Femur (tissue), 1 donor: ENCODE measurements around the gene WASL.
A peak's percentile ranks its signal among the peaks of the same experiment; 100 is the strongest.
"Not testable (repeated sequence)": the region's sequence is repeated elsewhere in the genome, so short reads cannot be mapped to it uniquely, and the experiment has no call there.

Experiments
- DNase-seq: peaks from one replicate; pipeline ENCODE4 v3.0.0-alpha.2; 2017

The WASL gene

GRCh38 chr7:123768493-123768892 lies 19.7 kb upstream of the WASL start:
- no peak for DNase-seq

- DNase-seq, result no peak
Measured at GRCh38 chr7:123763191-123763661, 14.4 kb upstream of the WASL start.

GRCh38 chr7:123761729-123762128 lies 12.9 kb upstream of the WASL start:
- no peak for DNase-seq

- DNase-seq, result no peak
Measured at GRCh38 chr7:123757095-123757494, 8.3 kb upstream of the WASL start.

- no peak for DNase-seq
Measured at GRCh38 chr7:123755338-123755737, 6.5 kb upstream of the WASL start.

GRCh38 chr7:123754271-123754871 lies 5.6 kb upstream of the WASL start:
- DNase-seq, result no peak

GRCh38 chr7:123752534-123752933 lies 3.7 kb upstream of the WASL start:
- DNase-seq, result no peak

- no peak for DNase-seq
Measured at GRCh38 chr7:123751821-123752220, 3.0 kb upstream of the WASL start.

GRCh38 chr7:123750389-123751230 lies 1.8 kb upstream of the WASL start:
- DNase-seq, result no peak

- no peak for DNase-seq
Measured at GRCh38 chr7:123749537-123749857, 694 bp upstream of the WASL start.

GRCh38 chr7:123748171-123748733 lies 551 bp downstream of the WASL start:
- peak; percentile 59 for DNase-seq

- DNase-seq, result peak; percentile 78
Measured at GRCh38 chr7:123747620-123748141, 1.1 kb downstream of the WASL start.

- no peak for DNase-seq
Measured at GRCh38 chr7:123746931-123747488, 1.8 kb downstream of the WASL start.

- no peak for DNase-seq
Measured at GRCh38 chr7:123746055-123746454, 2.7 kb downstream of the WASL start.

GRCh38 chr7:123745437-123745836 lies 3.4 kb downstream of the WASL start:
- DNase-seq, result no peak

GRCh38 chr7:123744416-123744815 lies 4.4 kb downstream of the WASL start:
- DNase-seq, result no peak

- no peak for DNase-seq
Measured at GRCh38 chr7:123741940-123742339, 6.9 kb downstream of the WASL start.

GRCh38 chr7:123738808-123739207 lies 10.0 kb downstream of the WASL start:
- no peak for DNase-seq

- no peak for DNase-seq
Measured at GRCh38 chr7:123738356-123738755, 10.4 kb downstream of the WASL start.

- DNase-seq, result not testable (repeated sequence)
Measured at GRCh38 chr7:123737168-123737674, 11.6 kb downstream of the WASL start.

GRCh38 chr7:123735539-123735938 lies 13.3 kb downstream of the WASL start:
- no peak for DNase-seq

- no peak for DNase-seq
Measured at GRCh38 chr7:123734498-123734897, 14.3 kb downstream of the WASL start.

- no peak for DNase-seq
Measured at GRCh38 chr7:123732413-123733091, 16.3 kb downstream of the WASL start.
